HG03135 (cell line): ENCODE results near the gene SUPT6H.
"Not testable (repeated sequence)": the region's sequence is repeated elsewhere in the genome, so short reads cannot be mapped to it uniquely, and the experiment has no call there.

ENCODE experiments used
- ATAC-seq: cut with Tn5 transposase; IDR thresholded peaks from one replicate; pipeline ENCODE4 v1.9.1; 2021; ENCODE audit warnings: mild to moderate bottlenecking, moderate library complexity; ENCODE audit not compliant: unreplicated experiment

SUPT6H gene

DNA sequence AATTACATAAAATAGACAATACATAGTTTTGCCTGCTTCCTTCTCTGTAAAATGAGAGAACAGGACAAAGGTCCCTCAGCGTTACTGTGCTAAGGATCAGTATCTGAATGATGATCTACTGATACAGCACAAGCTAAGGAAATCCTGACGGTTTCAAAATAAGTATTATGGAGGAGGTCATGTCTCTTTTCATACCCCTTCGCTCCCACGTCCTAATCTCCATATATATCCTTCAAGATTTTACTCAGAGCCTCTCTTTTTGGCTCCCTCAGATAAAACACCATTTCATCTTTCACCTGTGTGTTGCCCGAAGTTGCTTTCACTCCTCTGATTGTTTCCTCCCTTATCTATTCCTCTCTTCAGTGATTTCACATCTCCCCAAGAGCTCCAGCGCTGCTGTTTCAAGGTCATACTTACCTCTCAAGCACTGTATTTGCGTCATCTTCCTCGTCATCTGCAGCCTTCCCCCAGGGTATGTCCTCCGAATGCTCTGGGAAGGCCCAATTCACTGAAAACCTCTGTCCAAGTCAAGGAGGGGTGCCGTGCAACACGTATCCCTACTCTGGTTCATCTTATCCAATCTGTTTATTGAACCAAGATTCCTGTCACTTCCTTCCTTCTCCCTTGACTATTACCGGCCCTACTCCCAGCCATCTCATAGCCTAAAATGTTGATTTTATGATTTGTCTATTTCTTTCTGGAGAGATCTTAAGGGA is 15.8 kb upstream of the SUPT6H start:
- no peak for ATAC-seq

DNA sequence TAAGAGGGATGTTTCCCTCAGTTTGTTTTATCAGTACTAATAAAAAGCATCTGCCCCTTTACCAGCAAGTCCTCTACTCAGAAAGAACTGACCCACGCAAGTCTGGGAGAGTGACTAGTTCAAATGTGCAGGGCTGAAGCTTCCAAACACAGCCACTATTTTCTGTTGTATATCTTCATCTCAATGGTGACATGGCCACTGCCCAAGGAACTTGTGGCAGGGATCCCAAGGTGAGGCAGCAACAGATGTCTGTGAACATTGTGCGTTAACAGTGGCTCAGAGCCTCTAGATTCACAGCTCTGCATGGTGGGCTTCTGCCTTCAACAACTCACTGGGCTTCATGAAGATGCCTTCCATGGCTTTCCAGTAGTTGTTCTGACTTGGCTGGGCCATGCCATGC is 13.3 kb upstream of the SUPT6H start:
- no peak for ATAC-seq

- no peak for ATAC-seq
These were observed 6.8 kb upstream of the SUPT6H start for GRCh38 chr17:28655160-28655559.

DNA sequence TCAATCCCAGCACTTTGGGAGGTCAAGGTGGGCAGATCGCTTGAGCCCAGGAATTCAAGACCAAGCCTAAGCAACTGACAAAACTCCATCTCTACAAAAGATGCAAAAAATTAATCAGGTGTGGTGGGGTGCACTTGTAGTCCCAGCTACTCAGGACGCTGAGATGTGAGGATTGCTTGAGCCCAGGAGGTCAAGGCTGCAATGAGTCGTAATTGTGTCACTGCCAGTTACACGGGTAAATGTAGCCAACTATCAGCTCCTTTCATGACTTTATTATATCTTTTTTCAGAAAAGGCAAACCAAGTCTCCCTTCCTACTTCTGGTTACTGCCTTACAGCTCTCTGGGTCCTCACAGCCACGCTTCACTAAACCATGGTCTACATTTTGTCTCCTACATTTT is 4.2 kb upstream of the SUPT6H start:
- ATAC-seq, result no peak

- not testable (repeated sequence) for ATAC-seq
These were observed 3.7 kb upstream of the SUPT6H start for GRCh38 chr17:28658342-28658741.

- not testable (repeated sequence) for ATAC-seq
These were observed 3.1 kb upstream of the SUPT6H start for GRCh38 chr17:28658766-28659496.

GRCh38 chr17:28659497-28659881 is 2.5 kb upstream of the SUPT6H start:
- ATAC-seq, result not testable (repeated sequence)

- ATAC-seq, result peak; percentile 15
These were observed 473 bp downstream of the SUPT6H start for GRCh38 chr17:28662527-28662829.

- ATAC-seq, result no peak
These were observed 1.7 kb downstream of the SUPT6H start for GRCh38 chr17:28663723-28664122.

DNA sequence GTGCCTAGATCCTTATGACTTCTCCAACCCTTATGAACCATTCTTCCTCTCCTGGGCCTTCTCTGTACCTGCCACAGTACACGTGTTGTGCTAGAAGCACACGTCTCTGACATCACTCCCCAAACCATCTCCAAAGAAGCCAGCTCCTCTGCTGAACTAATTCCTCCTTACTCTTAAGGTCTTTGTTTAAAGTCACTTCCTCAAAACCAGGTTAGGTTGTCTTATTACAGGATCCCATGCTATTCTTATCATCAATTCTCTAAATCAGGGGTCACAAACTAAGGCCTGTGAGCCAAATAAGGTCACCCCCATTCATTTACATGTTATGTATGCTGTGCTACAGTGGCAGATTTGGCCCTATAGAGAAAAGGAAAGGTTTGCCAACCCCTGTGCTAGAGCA is 4.0 kb downstream of the SUPT6H start:
- no peak for ATAC-seq

GRCh38 chr17:28667870-28668269 is 5.9 kb downstream of the SUPT6H start:
- ATAC-seq, result no peak

DNA sequence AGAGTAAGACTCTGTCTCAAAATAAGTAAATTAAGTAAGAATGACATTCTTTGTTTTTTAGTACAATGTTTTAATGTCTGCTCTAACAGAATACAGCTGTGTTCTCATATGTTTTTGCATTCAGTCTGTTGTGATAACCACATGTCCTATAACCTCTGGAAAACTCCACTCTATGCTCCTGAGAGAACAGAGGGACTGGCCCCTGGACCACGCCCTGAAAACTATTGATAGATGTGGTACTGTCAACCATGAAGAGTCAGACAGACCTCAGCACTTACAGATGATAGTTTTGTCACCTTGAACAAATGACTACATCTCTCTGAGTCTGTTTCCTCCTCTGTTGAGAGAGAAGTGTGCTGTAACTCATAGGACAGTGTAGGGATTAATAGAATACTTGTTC is 7.9 kb downstream of the SUPT6H start:
- ATAC-seq, result no peak

DNA sequence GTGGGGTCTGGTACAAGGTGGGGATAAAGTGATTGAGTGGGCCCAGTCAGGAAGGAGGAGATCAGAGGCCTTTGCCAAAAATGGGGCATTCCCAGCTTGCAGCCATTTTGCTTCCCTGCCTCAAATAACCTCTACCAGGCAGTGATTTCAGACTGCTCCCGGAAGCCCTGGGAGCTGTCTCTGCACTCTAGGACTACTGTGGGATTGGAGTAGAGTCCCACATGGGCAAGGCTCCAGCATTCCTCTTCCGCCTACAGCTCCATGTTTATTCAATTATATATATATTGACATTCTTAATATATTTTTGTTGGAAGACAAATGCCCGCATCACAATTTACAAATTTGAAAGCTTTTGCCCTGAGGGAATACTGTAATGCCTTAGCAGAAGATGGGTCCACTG is 13.5 kb downstream of the SUPT6H start:
- ATAC-seq, result no peak

DNA sequence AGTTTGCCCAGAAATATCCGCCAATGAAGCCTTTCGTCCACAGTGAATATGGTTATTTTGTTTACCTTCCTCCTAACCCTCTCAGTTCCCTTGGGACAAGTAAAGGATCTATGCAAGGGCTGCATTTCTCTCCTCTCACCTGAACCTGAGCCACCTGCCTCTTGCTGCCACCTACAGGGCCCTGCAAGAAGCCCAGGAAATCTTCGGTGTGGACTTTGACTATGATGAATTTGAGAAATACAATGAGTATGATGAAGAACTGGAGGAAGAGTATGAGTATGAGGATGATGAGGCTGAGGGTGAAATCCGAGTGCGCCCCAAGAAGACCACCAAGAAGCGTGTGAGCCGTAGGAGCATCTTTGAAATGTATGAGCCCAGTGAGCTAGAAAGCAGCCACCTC is 14.0 kb downstream of the SUPT6H start:
- ATAC-seq, result no peak

DNA sequence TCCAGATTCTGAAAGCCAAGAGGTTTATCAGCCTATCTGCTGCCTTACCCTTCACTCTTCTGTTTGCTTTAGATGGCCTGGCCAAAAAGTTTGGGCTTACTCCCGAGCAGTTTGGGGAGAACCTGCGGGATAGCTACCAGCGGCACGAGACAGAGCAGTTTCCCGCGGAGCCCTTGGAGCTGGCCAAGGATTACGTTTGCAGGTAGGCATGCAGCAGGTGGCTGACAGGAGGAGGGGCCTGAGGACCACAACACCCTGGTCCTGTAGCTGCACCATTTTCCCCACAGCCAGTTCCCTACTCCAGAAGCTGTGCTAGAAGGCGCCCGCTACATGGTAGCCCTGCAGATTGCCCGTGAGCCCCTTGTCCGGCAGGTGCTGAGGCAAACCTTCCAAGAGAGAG is 20.6 kb downstream of the SUPT6H start:
- ATAC-seq, result no peak

DNA sequence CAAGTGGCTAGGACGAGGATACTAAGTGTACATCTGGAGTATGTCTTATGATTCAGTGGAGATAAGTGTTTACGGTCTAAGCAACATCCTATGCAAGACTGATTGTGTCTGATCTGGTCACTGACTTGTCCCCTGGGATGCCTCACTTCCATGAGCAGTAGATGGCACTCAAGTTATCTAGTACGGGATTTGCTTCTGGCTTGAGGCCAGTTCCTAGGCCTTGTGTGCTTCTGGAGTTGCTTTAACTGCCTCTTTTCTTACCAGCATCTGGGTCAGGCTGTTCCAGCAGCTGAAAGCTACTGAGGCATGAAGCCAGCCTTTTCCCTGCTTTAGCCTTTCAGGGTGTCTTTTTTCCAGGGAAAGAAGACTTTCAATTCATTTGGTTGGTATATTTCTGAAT is 23.0 kb downstream of the SUPT6H start:
- ATAC-seq, result no peak

- no peak for ATAC-seq
These were observed 23.4 kb downstream of the SUPT6H start for GRCh38 chr17:28685366-28685765.

- ATAC-seq, result no peak
These were observed 24.3 kb downstream of the SUPT6H start for GRCh38 chr17:28686296-28686695.

DNA sequence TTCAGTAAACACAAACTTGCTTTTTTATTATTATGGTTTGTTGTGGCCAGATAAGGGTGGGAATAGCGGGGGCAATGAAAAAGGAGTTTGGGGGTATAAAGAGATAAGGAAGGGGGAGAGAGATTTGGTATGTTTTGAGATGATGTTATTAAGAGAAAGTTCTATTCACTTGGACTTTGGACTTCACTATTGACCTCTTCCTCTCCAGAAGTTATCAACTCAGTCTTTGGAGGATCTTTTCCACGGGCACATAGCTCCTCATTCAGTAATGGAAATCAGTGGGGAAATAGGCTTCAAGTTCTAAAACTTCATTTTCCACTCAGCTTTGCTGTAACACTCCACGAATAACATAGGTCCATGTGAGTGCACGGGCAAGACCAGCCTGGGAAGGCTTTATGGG is 26.5 kb downstream of the SUPT6H start:
- ATAC-seq, result no peak

DNA sequence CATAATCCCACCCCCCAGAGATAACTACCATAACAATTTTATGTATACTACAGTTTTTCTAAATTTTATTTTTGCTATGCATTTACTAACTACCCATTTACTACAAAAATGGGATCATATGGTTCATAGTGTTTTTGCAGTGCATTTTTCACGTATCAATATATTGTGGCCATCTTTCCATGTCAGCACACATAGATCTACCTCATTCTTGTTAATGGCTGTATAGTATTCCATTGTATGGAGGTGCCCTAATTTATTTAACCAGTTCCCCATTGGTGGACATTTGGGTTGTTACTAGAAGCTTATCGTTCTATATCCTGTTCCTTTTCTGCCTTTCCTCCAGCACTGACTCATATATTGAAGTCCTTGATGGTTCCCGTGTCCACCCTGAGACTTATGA is 27.0 kb downstream of the SUPT6H start:
- ATAC-seq, result no peak

GRCh38 chr17:28693869-28694268 is 31.9 kb downstream of the SUPT6H start:
- ATAC-seq, result no peak

- no peak for ATAC-seq
These were observed 36.4 kb downstream of the SUPT6H start for GRCh38 chr17:28698253-28698941.
